Pancreas (tissue), 10 donors: ENCODE results near the gene SPATA12. TPM values are rescaled to one million over a fixed set of nuclear protein-coding genes. Genes with fewer than 3 reads are reported as not detected.

Experiments
- ATAC-seq, 4 donors: fragments of 200-7000 bp; cut with Tn5 transposase; one replicate each; pipeline versions ENCODE4 v1.8.0 to v1.9.1; 2020; ENCODE audit warnings: mild to moderate bottlenecking in 4 of 4, moderate library complexity in 4 of 4
- DNase-seq, 6 donors: peaks; one replicate each; pipeline ENCODE4 v3.0.0-alpha.2; 2020
- FAIRE-seq: peaks from 2 replicates; lab custom pipeline; 2012; peaks lifted over from hg19 to GRCh38; lab: Jason Lieb, UNC
- H3K27ac ChIP-seq, 4 donors: fragments of 200-600 bp; sonication (generic); 1 replicate in 3 of 4; 2 replicates in 1 of 4; pipeline versions ENCODE4 v1.5.0 to v1.8.0; 2020
- H3K27me3 ChIP-seq, 4 donors: fragments of 200-600 bp; one replicate each; pipeline ENCODE4 v1.8.0; 2021
- H3K36me3 ChIP-seq, 3 donors: fragments of 200-600 bp; sonication (generic) in 1 of 3; one replicate each; pipeline versions ENCODE4 v1.5.0 to v1.8.0; 2020 to 2021
- H3K4me1 ChIP-seq, 3 donors: fragments of 200-600 bp; one replicate each; pipeline ENCODE4 v1.8.0; 2021
- H3K4me3 ChIP-seq, 4 donors: fragments of 200-600 bp; sonication (generic) in 2 of 4; one replicate each; pipeline versions ENCODE4 v1.5.0 to v1.8.0; 2020 to 2021
- H3K9me3 ChIP-seq, 4 donors: fragments of 200-600 bp; one replicate each; pipeline ENCODE4 v1.8.0; 2021
- CTCF ChIP-seq, 4 donors: fragments of 200-600 bp; sonication (generic) in 3 of 4; IDR thresholded peaks; one replicate each; pipeline versions ENCODE4 v1.5.0 to v1.8.0; 2021; ENCODE audit warnings: antibody characterized with exemption in 4 of 4
- WGBS, 2 donors: extraction: QIAGEN DNeasy Blood & Tissue Kit; methylation state at CpG; one replicate each; pipeline ENCODE4 v1.1.7; 2013; 5-methylcytosine and 5-hydroxymethylcytosine counted together
- intact Hi-C, 3 donors: fragments of 100-400 bp; cut with DNase I; formaldehyde crosslinking; loops; one replicate each; pipeline versions ENCODE4 v1.11.1 to v1.14.2; 2022
- polyA plus RNA-seq, 2 donors: library from polyadenylated mRNA; stranded (reverse); fragments of 200-250 nt; gene quantifications; one replicate each; pipeline ENCODE4 v1.2.3, GENCODE V29; 2013
- total RNA-seq, 6 donors: library from RNA; stranded (reverse); fragmentation: NEBNext Ultra II Directional in 4 of 6; extraction: Animal tissue kit (Norgen Biotek cat#: 25700) in 4 of 6; gene quantifications; one replicate each; pipeline versions ENCODE4 v1.2.1 to v1.2.4, GENCODE V29; 2021 to 2023
- donor health status: healthy with polysubstance abuse.
- donor health status: DM: no; HTN: no; CAD: no; lungs with moderate emphysema.
- donor health status: DM: no; HTN: no; CAD: no.
- donor health status: control.
- donor health status: control.
- donor health status: Bipolar disorder and iron deficiency.
- donor health status: DM: yes; HTN: yes; CAD: no.
- donor health status: DM: no; HTN: no; CAD: no.
- donor health status: DM: no; HTN: no; CAD: no.
- donor health status: DM: yes; HTN: yes; CAD: no.

The SPATA12 gene
- total and polyA plus RNA-seq, 8 donors = 0.06 to 0.12 TPM; not detected in 6

- WGBS, 2 donors = 62 to 64% methylated on average over 4 of the region's 4 CpGs
- no peak for TF ChIP-seq CTCF (IDR thresholded peaks at IDR 0.05)
- Histone ChIP-seq H3K27ac (no peak overlapping the region), H3K4me1 (no peaks in the 10 kb centered on the region), H3K4me3 (no peak overlapping the region), H3K27me3 (no peaks in the 10 kb centered on the region), H3K9me3 (no peaks in the 10 kb centered on the region), H3K36me3 (no peaks in the 10 kb centered on the region)
- FAIRE-seq (no peak), ATAC-seq (no peak), DNase-seq (no peak)
- intact Hi-C loops = no loop called here
Observed at GRCh38 chr3:57110214-57110613, 49.8 kb downstream of the SPATA12 start.

- H3K27me3 ChIP-seq = no peaks in the 10 kb centered on the region
- no peak for TF ChIP-seq CTCF (IDR thresholded peaks at IDR 0.05)
- FAIRE-seq = no peak
- H3K4me1 ChIP-seq = no peaks in the 10 kb centered on the region
- H3K27ac ChIP-seq = no peak overlapping the region
- ATAC-seq = no peak
- WGBS, 2 donors = 54 to 58% methylated on average over 14 of the region's 14 CpGs
- no peak for DNase-seq
- H3K36me3 ChIP-seq = no peaks in the 10 kb centered on the region
- H3K4me3 ChIP-seq = no peak overlapping the region
- intact Hi-C loops = no loop called here
- no peaks in the 10 kb centered on the region for H3K9me3 ChIP-seq
Observed at GRCh38 chr3:57110798-57111197, 50.3 kb downstream of the SPATA12 start.

GRCh38 chr3:57112206-57112605 is 51.7 kb downstream of the SPATA12 start:
- Histone ChIP-seq H3K36me3 (no peaks in the 10 kb centered on the region), H3K9me3 (no peaks in the 10 kb centered on the region), H3K27me3 (no peaks in the 10 kb centered on the region), H3K27ac (no peak overlapping the region), H3K4me3 (no peak overlapping the region), H3K4me1 (no peaks in the 10 kb centered on the region)
- 46 to 58% methylated on average over 5 of the region's 5 CpGs for WGBS, 2 donors
- DNase-seq (no peak), ATAC-seq (no peak), FAIRE-seq (no peak)
- intact Hi-C loops = no loop called here
- no peak for TF ChIP-seq CTCF (IDR thresholded peaks at IDR 0.05)

GRCh38 chr3:57116501-57116900 is 56.0 kb downstream of the SPATA12 start:
- FAIRE-seq (no peak), ATAC-seq (no peak), DNase-seq (no peak)
- Histone ChIP-seq H3K36me3 (no peaks in the 10 kb centered on the region), H3K27ac (no peak overlapping the region), H3K4me3 (no peak overlapping the region), H3K9me3 (no peaks in the 10 kb centered on the region), H3K27me3 (no peaks in the 10 kb centered on the region), H3K4me1 (no peaks in the 10 kb centered on the region)
- 88 to 91% methylated on average over 3 of the region's 3 CpGs for WGBS, 2 donors
- no peak for TF ChIP-seq CTCF (IDR thresholded peaks at IDR 0.05)
- intact Hi-C loops = no loop called here

- 61% methylated on average over 3 of the region's 3 CpGs for WGBS, 2 donors
- Histone ChIP-seq H3K9me3 (no peaks in the 10 kb centered on the region), H3K27me3 (no peaks in the 10 kb centered on the region), H3K4me3 (no peak overlapping the region), H3K4me1 (no peaks in the 10 kb centered on the region), H3K27ac (no peak overlapping the region), H3K36me3 (no peaks in the 10 kb centered on the region)
- FAIRE-seq = no peak
- ATAC-seq = no peak
- TF ChIP-seq CTCF (IDR thresholded peaks at IDR 0.05) = no peak
- DNase-seq = no peak
- intact Hi-C loops = no loop called here
Observed at GRCh38 chr3:57118254-57118653, 57.8 kb downstream of the SPATA12 start.
